A549 (cell line): Measurements from ENCODE around the gene SORBS1. TPM values are rescaled to one million over a fixed set of nuclear protein-coding genes. Genes with fewer than 3 reads are reported as not detected.
A peak's percentile ranks its signal among the peaks of the same experiment; 100 is the strongest.

Experiments
- ATAC-seq, 2 experiments: fragments of 200-7000 bp in 1 of 2; fragments of >200 bp in 1 of 2; cut with Nextera tagmentation in 1 of 2; cut with Tn5 transposase in 1 of 2; 3 replicates each; pipeline versions ENCODE4 v1.8.0 to v1.9.1; 2018 to 2020; ENCODE audit warnings: mild to moderate bottlenecking in 1 of 2, moderate library complexity in 1 of 2
- CTCF ChIA-PET: fragments of 300-600 bp; sonication (Branson Sonifier 250); formaldehyde crosslinking; extraction: SDS; loops from one replicate; lab custom pipeline; 2021; ENCODE audit warnings: antibody characterized with exemption, inconsistent platforms; lab: Yijun Ruan, JAX
- POLR2A ChIA-PET: fragments of 350-600 bp; formaldehyde crosslinking; extraction: SDS; loops from one replicate; lab custom pipeline; 2021; ENCODE audit warnings: antibody characterized with exemption, inconsistent platforms; lab: Yijun Ruan, JAX
- DNase-seq, 2 experiments: peaks; one replicate each; pipeline versions ENCODE4 v3.0.0 to v3.0.0-alpha.2; 2011 to 2016; ENCODE audit warnings: low read depth in 1 of 2, low spot score in 1 of 2
- FAIRE-seq: peaks from 2 replicates; lab custom pipeline; 2011; peaks lifted over from hg19 to GRCh38; lab: Jason Lieb, UNC
- H3K27ac ChIP-seq, 2 experiments: fragments of >200 bp; sonication (Bioruptor Twin); formaldehyde crosslinking; 3 replicates each; pipeline ENCODE4 v1.5.1; 2016 to 2017
- H3K4me1 ChIP-seq: fragments of >200 bp; sonication (Bioruptor Twin); formaldehyde crosslinking; 3 replicates; pipeline ENCODE4 v1.6.1; 2016
- H3K4me2 ChIP-seq: fragments of >200 bp; sonication (Bioruptor Twin); formaldehyde crosslinking; 3 replicates; pipeline ENCODE4 v1.6.1; 2016
- H3K4me3 ChIP-seq: fragments of >200 bp; sonication (Bioruptor Twin); formaldehyde crosslinking; 3 replicates; pipeline ENCODE4 v1.5.1; 2016
- H3K9me3 ChIP-seq: fragments of >200 bp; sonication (Bioruptor Twin); formaldehyde crosslinking; 3 replicates; pipeline ENCODE4 v1.6.1; 2016
- BHLHE40 ChIP-seq: IDR thresholded peaks from 2 replicates; pipeline ENCODE4 v1.6.1; 2012; ENCODE audit warnings: low read depth, low read length, inconsistent platforms
- CTCF ChIP-seq: fragments of >200 bp; sonication (Bioruptor Twin); formaldehyde crosslinking; IDR thresholded peaks from 3 replicates; pipeline ENCODE4 v1.5.1; 2016
- GATA3 ChIP-seq: IDR thresholded peaks from 2 replicates; pipeline ENCODE4 v1.6.1; 2012; ENCODE audit warnings: borderline replicate concordance
- HES2 ChIP-seq: fragments of >200 bp; sonication (Bioruptor Twin); formaldehyde crosslinking; IDR thresholded peaks from 2 replicates; pipeline ENCODE4 v1.6.1; 2016
- HOXB13 ChIP-seq: fragments of 250-450 bp; sonication (Bioruptor Pico); IDR thresholded peaks from 2 replicates; pipeline ENCODE4 v1.5.0; 2020; ENCODE audit warnings: low read depth, mild to moderate bottlenecking, moderate library complexity
- HOXB5 ChIP-seq: fragments of 250-450 bp; sonication (Bioruptor Pico); IDR thresholded peaks from 2 replicates; pipeline ENCODE4 v1.5.0; 2020; ENCODE audit warnings: mild to moderate bottlenecking, moderate library complexity
- NFE2L2 ChIP-seq: fragments of 150-350 bp; conservative IDR thresholded peaks from 2 replicates; pipeline ENCODE4 v1.6.1; 2014; ENCODE audit warnings: low read length
- NPAS2 ChIP-seq: fragments of 250-450 bp; sonication (Bioruptor Pico); IDR thresholded peaks from 2 replicates; pipeline ENCODE4 v1.8.0; 2022; ENCODE audit warnings: mild to moderate bottlenecking, moderate library complexity, borderline replicate concordance
- PHF8 ChIP-seq: fragments of 200-600 bp; sonication (generic); IDR thresholded peaks from 2 replicates; pipeline ENCODE4 v1.6.1; 2016; ENCODE audit warnings: low read depth, mild to moderate bottlenecking, antibody characterized with exemption, moderate library complexity, borderline replicate concordance
- RAD21 ChIP-seq, 2 experiments: fragments of >200 bp in 1 of 2; sonication (Bioruptor Twin) in 1 of 2; formaldehyde crosslinking in 1 of 2; IDR thresholded peaks in 1 of 2; conservative IDR thresholded peaks in 1 of 2; 2 replicates in 1 of 2; 3 replicates in 1 of 2; pipeline ENCODE4 v1.6.1; 2012 to 2018; ENCODE audit warnings: inconsistent platforms in 1 of 2
- RCOR1 ChIP-seq: fragments of 150-350 bp; IDR thresholded peaks from 2 replicates; pipeline ENCODE4 v1.6.1; 2014; ENCODE audit warnings: antibody characterized with exemption, low read length, low read depth
- RFX5 ChIP-seq: fragments of 450-650 bp; IDR thresholded peaks from 2 replicates; pipeline ENCODE4 v1.7.1; 2014; ENCODE audit warnings: antibody characterized with exemption, mild to moderate bottlenecking, moderate library complexity
- SMC3 ChIP-seq: fragments of >200 bp; sonication (Bioruptor Twin); formaldehyde crosslinking; IDR thresholded peaks from 3 replicates; pipeline ENCODE4 v1.6.1; 2018; ENCODE audit warnings: inconsistent platforms
- ZFP36 ChIP-seq: fragments of 450-650 bp; IDR thresholded peaks from 2 replicates; pipeline ENCODE4 v1.6.1; 2014; ENCODE audit warnings: borderline replicate concordance; ENCODE audit not compliant: partially characterized antibody
- ZSCAN20 ChIP-seq: fragments of 250-450 bp; sonication (Bioruptor Pico); IDR thresholded peaks from 2 replicates; pipeline ENCODE4 v1.8.0; 2022; ENCODE audit warnings: mild to moderate bottlenecking, moderate library complexity
- WGBS: methylation state at CpG from one replicate; pipeline ENCODE4 v1.1.6; 2017; ENCODE audit errors: missing lambda C conversion rate; 5-methylcytosine and 5-hydroxymethylcytosine counted together
- polyA plus RNA-seq, 4 experiments: library from polyadenylated mRNA; depleted of rRNA in 3 of 4; stranded (reverse); fragments of >200 nt; fragmentation: RNase III in 1 of 4; extraction: RNeasy Plus Mini Kit Qiagen cat#74134 plus additional on column Dnase treatment in 1 of 4; gene quantifications; 2 replicates in 3 of 4; 3 replicates in 1 of 4; pipeline ENCODE4 v1.2.3, GENCODE V29; 2011 to 2017
- TF ChIP-seq, protein P1 (sequence below): fragments of 150-350 bp; IDR thresholded peaks from 2 replicates; pipeline ENCODE4 v1.6.1; 2014; ENCODE audit warnings: low read depth, mild to moderate bottlenecking, low read length

The SORBS1 gene
- polyA plus RNA-seq, 2 of the 4 experiments (the other 2 are of a cell fraction) = 0.39 to 0.80 TPM

- Histone ChIP-seq H3K27ac (no peak overlapping the region), H3K4me3 (no peak overlapping the region), H3K9me3 (no peaks in the 10 kb centered on the region), H3K4me2 (no peak overlapping the region), H3K4me1 (no peaks in the 10 kb centered on the region)
- DNase-seq (peak; percentile 77 to 84), ATAC-seq (peak; percentile 97 to 99), FAIRE-seq (peak; percentile 74)
- POLR2A ChIA-PET = interaction anchor here (0.5 kb wide), 1 partner anchor 18 kb away, joined by 3 read pairs; no protein-coding TSS in a partner anchor
- WGBS = 0% methylated on average over 5 of the region's 5 CpGs
- CTCF ChIA-PET = interaction anchor here (0.6 to 6.7 kb wide), 51 partner anchors 9 to 728 kb away, joined by 3 to 94 read pairs (median 4); no protein-coding TSS in a partner anchor
- TF ChIP-seq RAD21 (conservative IDR thresholded peaks at IDR 0.05 in 1 of 2, IDR thresholded peaks at IDR 0.05 in 1 of 2) (peak; percentile 85 to 94), CTCF (peak; percentile 91), ZFP36 (no peak), SMC3 (peak; percentile 80), BHLHE40 (peak; percentile 30; the same call in 1 of the 2 replicates)
Observed at GRCh38 chr10:95374597-95375209, 186.5 kb downstream of the SORBS1 start.

DNA sequence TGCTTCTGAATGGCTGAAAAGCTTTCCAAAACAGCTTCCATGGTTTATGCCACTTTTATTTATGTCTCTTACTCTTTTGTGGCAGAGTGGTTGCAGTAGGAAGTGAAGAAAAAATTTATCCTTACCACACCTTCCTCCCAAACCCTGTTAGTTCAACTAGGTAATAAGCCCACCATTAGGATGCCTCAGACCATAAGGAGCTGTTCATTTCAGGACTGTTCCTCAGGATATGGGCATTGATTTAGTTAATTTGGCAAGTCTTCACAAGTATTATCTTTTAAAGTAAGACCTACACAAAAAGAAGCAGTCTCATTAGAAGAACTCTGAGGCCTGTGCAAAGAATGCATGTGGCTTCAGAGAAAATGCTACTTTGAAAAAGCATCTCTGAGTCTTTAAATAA is 187.5 kb downstream of the SORBS1 start:
- DNase-seq (no peak), FAIRE-seq (no peak), ATAC-seq (no peak)
- Histone ChIP-seq H3K4me1 (no peaks in the 10 kb centered on the region), H3K4me3 (no peak overlapping the region), H3K27ac (no peak overlapping the region), H3K4me2 (no peak overlapping the region), H3K9me3 (no peaks in the 10 kb centered on the region)
- no peak for TF ChIP-seq ZFP36
- no peak for TF ChIP-seq RAD21 (conservative IDR thresholded peaks at IDR 0.05 in 1 of 2, IDR thresholded peaks at IDR 0.05 in 1 of 2)
- no peak for TF ChIP-seq HES2
- TF ChIP-seq CTCF = no peak
- TF ChIP-seq NFE2L2 = no peak
- TF ChIP-seq, protein P1, sequence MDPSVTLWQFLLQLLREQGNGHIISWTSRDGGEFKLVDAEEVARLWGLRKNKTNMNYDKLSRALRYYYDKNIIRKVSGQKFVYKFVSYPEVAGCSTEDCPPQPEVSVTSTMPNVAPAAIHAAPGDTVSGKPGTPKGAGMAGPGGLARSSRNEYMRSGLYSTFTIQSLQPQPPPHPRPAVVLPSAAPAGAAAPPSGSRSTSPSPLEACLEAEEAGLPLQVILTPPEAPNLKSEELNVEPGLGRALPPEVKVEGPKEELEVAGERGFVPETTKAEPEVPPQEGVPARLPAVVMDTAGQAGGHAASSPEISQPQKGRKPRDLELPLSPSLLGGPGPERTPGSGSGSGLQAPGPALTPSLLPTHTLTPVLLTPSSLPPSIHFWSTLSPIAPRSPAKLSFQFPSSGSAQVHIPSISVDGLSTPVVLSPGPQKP = no peak
- TF ChIP-seq NPAS2 (CRISPR knock-in tag) = no peak
- TF ChIP-seq ZSCAN20 = no peak
- TF ChIP-seq RCOR1 = no peak
- TF ChIP-seq GATA3 = no peak
- no peak for TF ChIP-seq HOXB5 (CRISPR knock-in tag)
- TF ChIP-seq BHLHE40 = no peak
- TF ChIP-seq PHF8 = no peak
- CTCF ChIA-PET = interaction anchor here (0.6 to 6.7 kb wide), 38 partner anchors 9 to 727 kb away, joined by 3 to 94 read pairs (median 4); no protein-coding TSS in a partner anchor
- POLR2A ChIA-PET = no interaction called here

GRCh38 chr10:95364342-95364741 is 196.8 kb downstream of the SORBS1 start:
- ChIA-PET POLR2A (no interaction called here), CTCF (interaction anchor here (0.9 to 20.0 kb wide), 31 partner anchors 10 to 231 kb away, joined by 3 to 637 read pairs (median 8); partner anchors contain the start of genes ACSM6 and PDLIM1)
- Histone ChIP-seq H3K4me1 (peaks cover 14% of the 10 kb centered on the region), H3K9me3 (no peaks in the 10 kb centered on the region), H3K27ac (no peak overlapping the region), H3K4me2 (no peak overlapping the region), H3K4me3 (no peak overlapping the region)
- no peak for TF ChIP-seq RFX5
- TF ChIP-seq HOXB13 = no peak
- FAIRE-seq (no peak), ATAC-seq (no peak), DNase-seq (no peak)
- 71% methylated on average over 6 of the region's 6 CpGs for WGBS
